ENCODE data around the gene MED9.

- TF ChIP-seq CTCF (IDR thresholded peaks at IDR 0.05; ENCODE audit: extremely low read depth in 1 of 2, insufficient read depth in 1 of 2, low read depth in 1 of 2, low read length in 2 of 2) (no peak), EZH2 (IDR thresholded peaks at IDR 0.05; ENCODE audit: borderline replicate concordance, low read depth, low read length, severe bottlenecking) (no peak), POLR2A (IDR thresholded peaks at IDR 0.05; ENCODE audit: low read depth, low read length) (no peak), MYC (IDR thresholded peaks at IDR 0.05; ENCODE audit: low read depth, low read length) (no peak), POLR2AphosphoS5 (IDR thresholded peaks at IDR 0.05; ENCODE audit: insufficient read depth, low read depth, low read length) (no peak), MAX (IDR thresholded peaks at IDR 0.05; ENCODE audit: insufficient read depth, insufficient read length) (no peak), FOS (IDR thresholded peaks at IDR 0.05; ENCODE audit: borderline replicate concordance, insufficient read depth, low read length) (no peak)
Measured at GRCh38 chr17:17484451-17484899, 7.7 kb downstream of the MED9 start.

Data from endothelial cell of umbilical vein (primary cell).